ENCODE results near the gene PRDM13.
"Not testable (repeated sequence)": the region's sequence is repeated elsewhere in the genome, so short reads cannot be mapped to it uniquely, and the experiment has no call there.

PRDM13 gene

DNA sequence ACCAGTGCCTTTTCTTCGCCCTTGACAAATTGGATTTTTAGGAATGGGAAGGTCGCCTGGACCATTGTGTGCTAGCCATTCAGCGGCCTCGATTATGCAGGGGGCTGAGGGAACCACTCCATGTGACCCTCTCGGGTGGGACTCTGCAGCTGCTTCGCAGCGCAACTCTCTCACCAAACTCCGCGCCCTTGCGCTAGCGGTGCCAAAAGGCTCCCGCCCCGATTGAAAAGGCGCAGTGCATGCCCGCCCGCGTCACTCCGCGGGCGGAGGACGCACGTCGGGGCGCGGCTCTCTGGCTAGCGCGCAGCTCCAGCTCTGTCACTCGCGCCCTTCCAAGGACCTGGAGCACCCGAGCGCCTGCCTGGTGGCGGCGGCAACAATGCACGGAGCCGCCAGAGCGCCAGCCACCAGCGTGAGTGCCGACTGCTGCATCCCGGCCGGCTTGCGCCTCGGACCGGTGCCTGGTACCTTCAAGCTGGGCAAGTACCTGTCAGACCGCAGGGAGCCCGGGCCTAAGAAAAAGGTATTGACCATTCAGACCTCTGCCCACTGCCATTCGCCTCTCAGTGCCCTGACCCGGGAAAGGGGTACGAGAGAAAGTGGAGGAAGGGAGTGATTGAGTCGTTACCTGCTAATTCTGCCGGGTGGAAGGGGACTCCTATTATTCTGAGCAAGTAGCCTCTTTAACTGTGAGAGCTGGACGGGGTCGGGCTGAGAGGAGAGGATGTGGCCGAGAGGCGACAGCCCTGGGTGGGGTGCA is at the start of gene PRDM13:
Gene PRDM13 (plus strand): TSS at position 178 of the 760 bp plus-strand sequence. CDS start 202 bp downstream, at position 380.
- DNase-seq = no peak

DNA sequence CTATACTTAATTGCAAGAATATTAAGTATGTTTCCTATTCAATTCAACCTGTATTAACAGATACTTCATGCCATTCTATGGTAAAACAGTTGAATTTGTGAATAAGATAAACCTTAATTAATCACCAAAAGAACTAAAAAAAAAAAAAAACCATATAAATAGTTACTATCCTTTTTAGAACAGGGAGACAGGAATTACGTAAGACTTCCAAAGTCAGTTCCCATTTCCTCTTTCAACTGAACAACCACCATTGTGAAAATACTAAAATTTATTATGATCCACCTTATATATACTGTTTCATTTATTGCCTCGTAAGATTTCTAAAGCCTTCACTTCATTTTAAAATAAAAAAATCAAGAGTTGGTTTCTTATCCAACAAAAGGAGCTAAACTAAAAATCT is 47.6 kb upstream of the PRDM13 start:
- DNase-seq = no peak

DNA sequence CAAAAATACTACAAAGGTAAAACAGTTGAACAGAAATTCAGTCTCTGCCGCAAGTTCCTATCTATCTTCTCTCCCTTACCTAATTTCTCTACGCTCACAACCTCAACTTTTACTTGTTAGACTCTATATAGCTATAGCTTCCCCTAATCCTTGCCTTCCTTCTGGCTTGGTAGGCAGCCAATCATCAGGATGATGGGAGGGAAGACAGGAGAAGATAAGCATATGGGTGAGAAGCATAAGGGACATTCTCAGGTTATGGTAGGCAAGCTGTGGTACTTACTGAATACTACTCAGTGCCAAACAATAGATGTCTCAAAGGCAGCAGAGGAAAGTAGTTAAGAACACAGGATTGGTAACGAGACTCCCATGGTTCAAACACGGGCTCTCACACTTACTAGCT is 46.0 kb upstream of the PRDM13 start:
- DNase-seq = no peak

DNA sequence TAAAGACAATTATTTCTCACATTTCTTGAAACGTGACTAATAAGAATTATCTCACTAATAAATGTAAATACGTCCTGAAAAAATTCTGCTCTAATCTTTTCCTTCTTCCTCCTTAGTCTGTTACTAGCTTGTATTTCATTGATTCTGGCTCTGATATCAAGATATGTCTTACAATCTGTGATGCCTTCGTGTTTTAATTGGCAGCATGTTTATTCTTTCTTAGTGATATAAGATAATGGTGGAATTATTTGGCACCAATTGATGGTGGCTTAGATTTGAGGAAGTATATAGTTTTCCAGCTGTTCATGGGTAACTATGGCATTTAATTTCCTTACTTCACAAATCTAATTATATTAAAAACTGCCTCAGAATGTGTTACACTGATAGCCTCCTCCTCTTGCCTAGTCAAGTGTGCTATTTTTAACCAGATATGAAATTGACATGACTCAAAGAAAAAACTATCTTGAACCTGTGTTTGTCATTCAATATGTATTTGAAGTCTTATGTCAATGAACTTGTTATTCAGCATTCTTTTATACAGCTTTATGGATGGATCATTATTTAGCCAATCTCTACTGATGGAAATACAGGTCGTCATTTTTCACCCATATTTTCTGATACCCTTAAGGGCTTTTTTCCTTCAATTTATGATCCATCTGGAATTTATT is 43.4 kb upstream of the PRDM13 start:
- DNase-seq = no peak

DNA sequence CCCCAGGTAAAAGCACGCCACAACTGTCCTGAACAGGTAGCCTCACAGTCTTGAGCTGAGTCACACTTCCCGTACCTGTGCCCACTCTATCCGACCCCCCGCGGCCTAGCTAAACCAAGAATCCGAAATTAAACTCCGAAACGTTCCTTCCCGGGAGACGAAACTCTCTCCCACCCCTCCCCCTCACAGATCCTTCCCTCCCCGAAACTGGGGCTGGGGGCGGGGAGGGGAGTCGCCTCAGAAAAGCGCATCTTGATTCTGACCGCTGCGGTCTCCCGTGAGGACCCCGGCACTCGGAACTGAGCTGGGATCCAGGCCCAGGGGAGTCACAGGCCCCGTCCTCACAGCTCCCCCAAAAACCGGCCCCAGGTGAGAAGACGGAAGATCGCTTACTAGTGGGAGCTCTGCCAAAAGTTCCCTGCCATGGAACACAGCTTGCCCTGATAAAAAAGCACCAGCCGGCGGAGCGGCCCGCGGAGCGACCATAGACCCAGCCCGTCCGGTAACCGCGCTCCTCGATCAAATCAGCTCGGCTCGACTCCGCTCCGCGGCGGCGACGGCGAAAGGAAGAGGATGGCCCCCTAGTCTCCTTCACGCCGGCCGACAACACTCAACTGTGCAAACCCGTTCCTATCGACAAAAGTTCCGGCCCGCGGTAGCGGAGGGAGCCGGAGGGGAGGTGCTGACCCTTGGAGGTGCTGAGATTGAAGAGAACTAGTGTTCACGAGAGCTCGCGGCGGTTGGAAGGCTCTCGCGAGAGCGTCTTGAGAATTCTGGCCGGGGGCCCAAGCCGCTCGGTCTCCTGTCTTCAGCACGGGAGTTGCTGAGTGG is 38.3 kb upstream of the PRDM13 start, which contains the start of gene CCNC:
Gene CCNC (minus strand): TSS at position 558 of the 831 bp plus-strand sequence. CDS start 133 bp downstream, at position 425.
- DNase-seq = peak; percentile 92

DNA sequence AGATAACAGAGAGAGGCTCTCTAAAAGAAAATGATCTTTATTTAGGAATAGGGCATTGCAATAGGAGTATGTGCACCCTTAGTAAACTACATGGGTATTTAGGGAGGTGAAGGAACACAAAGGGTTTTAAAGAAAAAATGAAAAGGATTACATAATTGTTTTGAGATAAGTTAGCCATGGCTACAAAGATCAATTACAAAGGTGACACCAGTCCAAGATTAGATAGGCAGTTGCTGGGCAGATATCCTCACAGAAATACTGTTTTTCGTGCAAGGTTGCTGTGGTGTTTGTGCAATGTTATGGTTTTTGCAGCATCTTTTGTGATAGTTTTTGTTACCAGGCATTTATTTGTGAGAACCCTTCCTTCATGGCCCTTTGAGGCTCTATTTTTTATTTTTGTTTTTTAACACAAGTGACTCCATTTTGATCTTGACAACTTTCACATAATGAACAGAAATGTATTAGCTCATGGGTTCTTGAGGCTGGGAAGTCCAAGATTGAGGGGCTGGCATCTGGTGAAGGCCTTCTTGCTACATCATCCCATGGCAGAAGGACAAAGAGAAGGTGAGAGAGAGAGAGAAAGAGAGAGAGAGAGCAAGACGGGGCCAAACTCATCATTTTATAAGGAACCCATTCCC is 32.5 kb upstream of the PRDM13 start:
- no peak for DNase-seq

DNA sequence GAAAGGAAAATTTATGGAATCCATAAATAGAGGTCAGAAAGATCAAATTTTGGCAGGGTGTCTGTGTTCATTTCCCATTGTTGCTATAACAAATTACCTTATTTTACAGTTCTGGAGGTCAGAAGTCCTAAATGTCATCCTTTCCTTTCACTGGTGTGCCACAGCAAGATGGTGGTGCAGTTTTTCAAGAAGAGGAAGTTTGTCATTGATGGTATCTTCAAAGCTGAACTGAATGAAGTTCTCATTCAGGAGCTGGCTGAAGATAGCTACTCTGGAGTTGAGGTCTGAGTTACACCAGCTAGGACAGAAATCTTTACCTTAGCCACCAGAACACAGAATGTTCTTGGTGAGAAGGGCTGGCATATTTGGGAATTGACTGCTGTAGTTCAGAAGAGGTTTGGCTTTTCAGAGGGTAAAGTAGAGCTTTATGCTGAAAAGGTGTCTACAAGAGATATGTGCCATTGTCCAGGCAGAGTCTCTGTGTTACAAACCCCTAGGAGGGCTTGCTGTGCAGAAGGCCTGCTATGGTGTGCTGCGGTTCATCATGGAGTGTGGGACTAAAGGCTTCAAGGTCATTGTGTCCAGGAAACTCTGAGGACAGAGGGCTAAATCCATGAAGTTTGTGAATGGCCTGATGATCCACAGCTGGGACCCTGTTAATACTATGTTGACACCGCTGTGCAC is 30.9 kb upstream of the PRDM13 start:
- DNase-seq = no peak

DNA sequence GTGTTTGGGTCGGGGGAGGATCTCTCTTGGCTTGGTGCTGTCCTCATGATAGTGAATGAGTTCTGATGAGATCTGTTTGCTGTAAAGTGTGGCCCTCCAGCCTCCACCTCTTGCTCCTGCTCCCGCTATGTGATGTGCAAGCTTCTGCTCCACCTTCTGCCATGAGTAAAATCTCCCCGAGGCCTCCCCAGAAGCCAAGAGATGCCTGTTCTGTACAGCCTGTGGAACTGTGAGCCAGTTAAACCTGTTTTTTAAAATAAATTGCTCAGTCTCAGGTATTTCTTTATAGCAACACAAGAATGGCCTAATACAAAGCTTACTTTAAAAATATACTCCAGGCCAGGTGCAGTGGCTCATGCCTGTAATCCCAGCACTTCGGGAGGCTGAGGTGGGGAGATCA is 26.9 kb upstream of the PRDM13 start:
- DNase-seq = no peak

DNA sequence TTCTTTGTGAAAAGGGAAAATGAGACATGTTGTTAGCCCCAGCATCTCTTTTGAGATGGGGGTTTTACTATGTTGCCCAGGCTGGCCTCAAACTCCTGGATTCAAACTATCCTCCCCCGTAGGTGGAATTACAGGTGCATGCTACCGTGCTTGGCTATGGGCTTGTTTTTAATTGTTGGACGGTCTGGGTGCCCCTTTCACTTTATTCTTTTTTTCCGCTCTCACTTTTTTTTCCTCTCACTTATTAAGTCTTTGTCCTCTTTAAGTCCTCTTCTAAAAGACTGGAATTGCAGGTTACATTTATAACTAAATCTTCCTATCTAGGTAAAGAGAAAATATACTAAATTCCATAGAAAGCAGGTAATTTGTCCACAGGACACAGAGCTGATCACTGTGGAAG is 18.8 kb upstream of the PRDM13 start:
- DNase-seq = no peak

DNA sequence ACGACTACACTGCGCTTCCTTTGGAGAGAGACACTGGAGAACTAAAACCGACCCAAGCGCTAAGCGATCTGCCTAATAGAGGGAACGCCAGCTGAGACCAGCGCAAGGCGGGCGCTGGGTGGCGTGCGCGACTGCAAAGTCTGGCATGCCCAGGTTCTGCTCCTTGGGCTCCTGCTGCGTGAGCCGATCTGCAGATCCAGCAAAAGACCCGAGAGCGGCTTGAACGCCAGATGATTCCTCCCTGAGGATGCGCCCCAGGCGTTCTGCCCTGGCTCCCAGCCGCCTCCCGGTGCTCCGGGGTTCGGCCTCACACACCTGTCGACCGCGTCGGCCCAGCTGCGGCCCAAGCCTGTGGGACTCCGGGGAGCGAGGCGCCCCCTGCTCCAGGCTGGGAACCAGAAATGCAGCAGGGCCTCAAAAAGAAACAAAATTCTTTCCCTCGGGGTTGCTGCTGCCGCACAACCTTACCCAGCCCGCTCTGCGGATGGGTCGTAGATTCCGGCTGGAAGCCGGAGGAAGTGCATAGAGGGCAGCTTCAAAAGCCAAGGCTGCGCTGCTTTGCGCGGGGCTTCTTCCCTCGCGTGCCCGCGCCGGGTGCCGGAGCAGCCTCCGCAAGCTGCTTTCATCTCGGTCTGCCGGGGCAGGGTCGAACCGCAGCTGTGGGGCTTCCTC is 17.9 kb upstream of the PRDM13 start:
- peak; percentile 62 to 71 for DNase-seq

DNA sequence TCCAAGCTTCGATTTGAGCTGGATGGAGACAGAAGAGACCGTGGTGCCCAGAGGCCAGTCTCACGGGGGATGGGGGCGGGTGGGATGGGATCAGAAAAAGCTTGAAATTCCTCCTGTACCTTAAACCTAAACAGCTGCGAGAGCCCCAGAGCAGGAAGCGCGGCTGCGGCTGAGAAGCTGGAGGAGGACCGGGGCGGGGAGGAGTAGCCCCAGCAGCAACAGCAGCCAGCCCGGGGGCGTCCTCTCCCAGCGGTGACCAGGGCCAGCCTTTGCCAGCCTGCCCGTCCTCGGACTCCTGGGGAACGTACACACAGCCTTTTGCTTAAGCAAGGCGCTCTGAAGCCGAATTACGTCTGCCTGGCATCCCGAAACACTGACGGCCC is 17.4 kb upstream of the PRDM13 start:
- DNase-seq = no peak

DNA sequence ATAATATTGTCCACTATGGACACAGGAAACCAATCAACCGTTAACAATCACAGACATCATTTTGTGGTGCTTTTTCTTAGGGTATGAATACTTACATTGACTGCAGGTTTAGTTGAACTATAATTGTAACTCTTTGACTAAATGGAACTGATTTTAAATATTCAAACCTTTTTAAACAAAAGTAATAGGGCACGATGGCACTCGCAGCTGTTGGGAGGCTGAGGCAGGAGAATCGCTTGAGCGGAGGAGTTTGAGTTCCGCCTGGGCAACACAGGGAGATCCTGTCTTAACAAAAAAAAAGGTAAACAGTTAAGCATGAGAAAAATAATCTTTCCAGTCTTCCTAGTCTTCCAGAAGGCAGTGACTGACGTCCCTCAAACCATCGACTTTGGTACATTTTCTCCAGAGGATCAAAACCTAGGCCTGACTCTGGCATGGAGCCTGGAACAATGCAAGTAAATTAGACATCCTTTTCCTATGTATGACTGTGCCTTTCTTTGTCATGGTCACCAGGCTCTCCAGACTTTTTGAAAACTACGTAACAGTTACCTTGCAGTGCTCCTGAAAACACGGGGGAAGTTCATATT is 16.6 kb upstream of the PRDM13 start:
- no peak for DNase-seq

DNA sequence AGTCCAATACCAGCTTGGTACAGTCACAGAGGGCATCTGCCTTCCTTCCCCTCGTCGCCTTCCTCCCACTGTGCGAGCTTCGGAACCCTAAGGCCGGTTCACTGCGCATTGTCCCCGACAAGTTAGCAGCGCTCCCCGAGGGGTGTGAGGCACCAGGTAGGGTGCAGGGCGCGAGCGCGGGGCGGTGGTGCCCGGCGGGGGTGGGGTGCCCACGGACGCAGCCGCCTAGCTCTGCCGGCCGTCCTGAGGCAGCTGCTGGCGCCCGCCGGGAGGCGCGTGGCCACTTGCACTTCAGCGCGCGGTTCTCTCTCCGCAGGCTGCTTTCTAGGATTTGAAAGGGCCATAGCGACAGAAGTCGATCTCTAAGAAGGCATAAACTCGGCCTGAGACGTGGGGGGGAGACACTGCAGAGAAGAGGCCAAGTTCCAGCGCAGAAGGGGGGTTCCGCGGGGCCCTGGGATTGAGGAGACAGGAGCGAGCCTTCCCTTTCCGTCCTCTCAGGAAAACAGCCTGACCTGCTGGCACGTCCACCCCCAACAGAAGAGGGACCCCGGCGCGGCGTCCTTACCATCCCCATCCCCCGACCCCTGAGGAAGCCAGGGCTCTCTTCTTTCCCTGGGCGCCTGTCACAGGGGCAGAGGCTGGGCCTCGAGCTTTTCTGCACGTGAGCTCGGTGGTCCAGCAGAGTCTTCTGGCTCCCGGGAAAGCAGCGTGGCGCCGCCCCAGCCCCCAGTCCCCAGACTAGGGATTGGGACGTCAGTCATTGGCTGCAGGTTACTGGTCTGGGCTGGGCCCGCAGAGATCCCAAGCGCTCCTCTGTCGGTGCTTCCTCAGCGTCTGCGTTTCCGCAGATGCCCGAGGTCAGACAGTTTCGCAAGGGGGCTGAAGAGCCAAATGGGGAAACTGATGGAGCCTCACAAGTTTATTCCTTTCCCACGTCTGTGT is 15.6 kb upstream of the PRDM13 start:
- DNase-seq = no peak

DNA sequence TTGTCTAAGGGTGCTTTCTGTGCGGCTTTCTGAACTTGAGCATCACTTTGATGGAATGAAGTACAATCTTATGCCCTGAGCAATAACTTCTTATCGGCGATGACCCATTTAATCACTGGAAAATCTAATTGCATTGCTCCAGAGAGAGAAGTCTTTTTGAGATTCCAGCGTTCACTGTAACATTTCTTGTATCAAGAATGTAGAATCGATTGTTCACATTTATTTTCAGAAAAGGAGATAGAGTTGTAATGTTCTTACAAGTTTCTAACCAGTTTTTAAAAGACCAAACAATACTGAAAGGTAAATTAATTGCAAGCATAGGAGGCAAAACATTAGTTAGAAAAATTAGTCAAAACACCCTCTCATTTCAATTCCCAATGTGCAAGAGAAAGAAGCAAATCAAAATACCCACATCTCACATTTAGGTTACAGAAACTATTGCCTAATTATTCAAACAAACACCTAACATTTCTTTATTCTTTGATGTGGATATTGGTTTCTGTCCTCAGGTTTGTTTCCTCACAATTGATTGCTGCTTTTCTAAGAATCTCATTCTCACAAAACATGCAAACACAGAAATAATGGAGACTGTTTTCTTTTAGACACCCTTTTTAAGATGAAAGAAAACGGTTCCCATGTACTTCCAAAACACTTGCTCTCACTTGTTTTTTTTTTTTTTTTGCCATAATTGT is 14.8 kb upstream of the PRDM13 start:
- no peak for DNase-seq

DNA sequence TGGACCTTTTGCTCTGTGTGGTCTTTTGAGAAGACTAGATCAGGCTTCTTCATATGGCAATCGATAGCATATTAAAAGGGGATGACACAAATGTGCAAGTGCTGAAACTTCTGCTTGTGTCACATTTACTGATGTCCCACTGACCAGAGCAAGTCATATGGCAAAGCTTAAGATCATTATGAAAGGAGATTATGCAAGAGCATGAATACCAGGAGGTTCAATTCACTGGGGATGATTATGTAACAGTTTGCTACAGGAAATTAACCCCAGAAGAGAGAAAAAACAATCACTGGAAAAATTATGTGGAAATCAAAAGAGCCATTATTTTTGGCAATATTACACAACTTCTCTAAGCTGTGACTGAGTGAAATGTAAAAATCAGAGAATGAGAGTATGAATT is 13.7 kb upstream of the PRDM13 start:
- DNase-seq = no peak

DNA sequence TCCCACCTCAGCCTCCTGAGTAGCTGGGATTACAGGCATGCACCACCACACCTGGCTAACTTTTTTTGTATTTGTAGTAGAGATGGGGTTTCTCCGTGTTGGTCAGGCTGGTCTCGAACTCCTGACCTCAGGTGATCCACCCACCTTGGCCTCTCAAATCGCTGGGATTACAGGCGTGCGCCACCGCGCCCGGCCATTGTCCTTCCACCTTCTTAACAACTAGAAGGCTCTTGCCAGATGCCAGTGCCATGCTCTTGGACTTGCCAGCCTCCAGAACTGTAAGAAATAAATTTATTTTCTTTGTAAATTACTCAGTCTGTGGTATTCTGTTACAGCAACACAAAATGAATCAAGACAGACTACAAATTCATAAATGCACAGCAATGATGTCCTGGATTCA is 11.9 kb upstream of the PRDM13 start:
- DNase-seq = not testable (repeated sequence)

DNA sequence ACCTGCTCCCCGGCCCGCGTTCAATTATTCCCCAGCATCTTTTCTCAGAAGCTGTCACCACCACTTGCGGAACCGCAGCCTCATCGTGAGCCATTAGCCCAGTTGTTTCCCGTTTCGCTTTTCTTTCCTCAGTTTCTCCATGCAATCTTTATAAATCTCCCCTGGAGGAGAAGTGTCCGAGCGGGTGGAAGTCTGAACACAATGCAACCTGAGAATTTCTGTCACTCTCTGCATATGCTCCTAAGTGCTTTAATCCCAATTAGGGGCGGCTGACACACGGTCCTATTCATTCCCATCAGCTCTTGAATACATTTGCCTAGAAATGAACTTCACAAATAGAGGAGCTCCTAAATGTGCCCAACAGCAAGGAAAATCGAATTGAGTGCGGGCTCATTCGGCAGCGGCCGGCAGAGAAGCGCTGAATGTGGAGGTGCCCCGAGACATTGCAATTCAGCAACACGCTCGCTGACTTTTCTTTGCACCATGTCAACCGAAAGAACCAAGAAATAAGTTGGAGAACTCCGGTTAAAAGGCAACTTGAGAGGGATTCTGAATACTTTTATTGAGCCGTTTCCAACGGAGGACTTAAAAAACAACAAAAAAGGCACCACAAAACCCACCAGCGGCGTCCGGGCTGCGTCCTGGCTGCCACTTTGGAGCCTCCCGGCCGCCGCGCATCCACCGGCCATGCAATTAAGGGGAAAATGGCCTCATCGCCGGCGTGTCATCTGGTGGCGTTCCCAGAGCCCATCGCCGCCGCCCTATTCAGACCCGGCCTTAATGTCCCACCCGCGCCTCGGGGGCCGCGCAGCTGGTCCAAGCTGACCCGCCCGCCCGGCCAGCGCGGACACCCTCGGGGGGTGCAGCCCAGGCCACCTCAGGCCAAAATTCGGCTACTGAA is 3.9 kb upstream of the PRDM13 start:
- DNase-seq = no peak

DNA sequence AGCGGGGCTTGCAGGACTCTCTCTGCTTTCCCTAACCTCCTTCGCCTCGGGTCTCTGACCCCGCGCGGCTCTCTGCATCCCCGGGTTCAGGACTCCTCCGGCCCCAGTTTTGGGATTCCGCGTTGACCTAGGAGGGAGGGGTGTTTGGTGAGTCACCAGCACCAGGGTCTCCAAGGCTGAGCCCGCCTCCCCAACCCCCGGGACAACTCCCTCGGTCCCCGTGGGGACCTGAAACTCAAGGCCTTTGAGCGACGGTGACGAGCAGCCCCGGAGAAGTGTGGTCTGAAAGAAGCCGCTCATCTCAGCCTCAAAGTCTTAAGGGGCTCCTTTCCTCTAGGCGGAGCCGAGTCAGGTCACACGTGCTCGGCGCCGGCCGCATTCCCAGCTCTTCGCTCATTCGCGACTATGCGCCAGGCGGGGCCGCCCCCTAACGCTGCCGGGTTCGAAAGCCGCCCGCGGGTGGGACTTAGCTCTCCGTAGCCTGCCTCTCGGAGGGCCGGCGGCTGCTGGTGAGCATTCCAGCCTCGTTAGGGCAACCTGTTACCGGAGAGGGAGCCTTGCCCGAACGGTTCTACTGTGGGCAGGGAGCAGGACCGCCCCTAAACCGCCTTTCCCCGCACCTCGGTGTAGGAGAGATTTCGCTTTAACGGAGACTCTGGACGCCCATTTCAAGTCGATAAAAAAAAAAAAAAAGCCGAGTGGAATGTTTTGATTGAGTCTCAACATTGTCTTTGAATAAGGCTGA is 3.0 kb upstream of the PRDM13 start:
- no peak for DNase-seq
